WI38 (cell line): Measurements from ENCODE around the gene NSD1.

ENCODE experiments used
- H3K4me3 ChIP-seq: 2 replicates; pipeline ENCODE4 v1.5.1; 2011; ENCODE audit warnings: low read depth, mild to moderate bottlenecking, control low read depth, low read length
- TF ChIP-seq, protein P1 (sequence below): IDR thresholded peaks from 2 replicates; pipeline ENCODE4 v1.5.1; 2012; ENCODE audit warnings: low read depth, mild to moderate bottlenecking, control low read depth, low read length

The NSD1 gene

DNA sequence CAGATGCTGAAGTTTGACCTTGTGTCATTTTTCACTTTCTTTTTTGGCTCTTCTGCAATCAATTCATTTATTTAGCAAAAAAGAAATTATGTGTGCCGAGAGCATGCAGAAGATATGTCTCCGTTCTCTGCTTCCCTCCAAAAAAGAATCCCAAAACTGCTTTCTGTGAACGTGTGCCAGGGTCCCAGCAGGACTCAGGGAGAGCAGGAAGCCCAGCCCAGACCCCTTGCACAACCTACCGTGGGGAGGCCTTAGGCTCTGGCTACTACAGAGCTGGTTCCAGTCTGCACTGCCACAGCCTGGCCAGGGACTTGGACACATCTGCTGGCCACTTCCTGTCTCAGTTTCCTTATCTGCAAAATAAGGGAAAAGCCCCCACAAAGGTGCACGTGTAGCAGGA is 44.4 kb upstream of the NSD1 start:
- H3K4me3 ChIP-seq: no peak overlapping the region
- TF ChIP-seq, protein P1, sequence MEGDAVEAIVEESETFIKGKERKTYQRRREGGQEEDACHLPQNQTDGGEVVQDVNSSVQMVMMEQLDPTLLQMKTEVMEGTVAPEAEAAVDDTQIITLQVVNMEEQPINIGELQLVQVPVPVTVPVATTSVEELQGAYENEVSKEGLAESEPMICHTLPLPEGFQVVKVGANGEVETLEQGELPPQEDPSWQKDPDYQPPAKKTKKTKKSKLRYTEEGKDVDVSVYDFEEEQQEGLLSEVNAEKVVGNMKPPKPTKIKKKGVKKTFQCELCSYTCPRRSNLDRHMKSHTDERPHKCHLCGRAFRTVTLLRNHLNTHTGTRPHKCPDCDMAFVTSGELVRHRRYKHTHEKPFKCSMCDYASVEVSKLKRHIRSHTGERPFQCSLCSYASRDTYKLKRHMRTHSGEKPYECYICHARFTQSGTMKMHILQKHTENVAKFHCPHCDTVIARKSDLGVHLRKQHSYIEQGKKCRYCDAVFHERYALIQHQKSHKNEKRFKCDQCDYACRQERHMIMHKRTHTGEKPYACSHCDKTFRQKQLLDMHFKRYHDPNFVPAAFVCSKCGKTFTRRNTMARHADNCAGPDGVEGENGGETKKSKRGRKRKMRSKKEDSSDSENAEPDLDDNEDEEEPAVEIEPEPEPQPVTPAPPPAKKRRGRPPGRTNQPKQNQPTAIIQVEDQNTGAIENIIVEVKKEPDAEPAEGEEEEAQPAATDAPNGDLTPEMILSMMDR: no peak

DNA sequence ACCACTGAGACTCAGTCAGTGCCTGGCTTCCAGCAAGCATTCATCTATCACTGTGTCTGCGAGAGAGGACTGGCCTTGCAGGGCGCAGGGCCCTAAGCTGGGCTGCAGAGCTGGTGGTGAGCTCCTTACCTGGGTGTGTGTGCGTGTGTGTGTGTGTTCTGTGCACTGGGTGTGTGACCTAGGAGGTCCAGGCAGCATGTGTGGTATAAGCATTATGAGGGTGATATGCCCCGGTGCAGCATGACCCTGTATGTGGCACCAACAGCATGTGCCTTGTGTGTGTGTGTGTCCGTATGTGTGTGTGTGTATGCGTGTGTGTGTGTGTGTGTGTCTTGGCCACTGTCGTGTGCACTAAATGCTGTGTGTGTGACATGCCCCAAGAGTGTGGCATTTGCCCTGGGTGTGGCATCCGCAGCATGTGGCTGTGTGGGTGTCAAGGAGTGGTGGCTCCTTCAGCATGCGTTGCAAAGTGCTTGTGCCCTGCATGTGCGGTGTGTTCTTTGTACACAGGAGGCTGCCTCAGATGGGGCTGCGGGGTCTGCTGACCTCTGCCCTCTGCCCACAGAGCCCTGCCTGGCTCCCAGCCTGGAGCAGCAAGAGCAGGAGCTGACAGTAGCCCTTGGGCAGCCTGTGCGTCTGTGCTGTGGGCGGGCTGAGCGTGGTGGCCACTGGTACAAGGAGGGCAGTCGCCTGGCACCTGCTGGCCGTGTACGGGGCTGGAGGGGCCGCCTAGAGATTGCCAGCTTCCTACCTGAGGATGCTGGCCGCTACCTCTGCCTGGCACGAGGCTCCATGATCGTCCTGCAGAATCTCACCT is 43.5 kb upstream of the NSD1 start:
- no peak overlapping the region for H3K4me3 ChIP-seq
- TF ChIP-seq, protein P1: no peak

DNA sequence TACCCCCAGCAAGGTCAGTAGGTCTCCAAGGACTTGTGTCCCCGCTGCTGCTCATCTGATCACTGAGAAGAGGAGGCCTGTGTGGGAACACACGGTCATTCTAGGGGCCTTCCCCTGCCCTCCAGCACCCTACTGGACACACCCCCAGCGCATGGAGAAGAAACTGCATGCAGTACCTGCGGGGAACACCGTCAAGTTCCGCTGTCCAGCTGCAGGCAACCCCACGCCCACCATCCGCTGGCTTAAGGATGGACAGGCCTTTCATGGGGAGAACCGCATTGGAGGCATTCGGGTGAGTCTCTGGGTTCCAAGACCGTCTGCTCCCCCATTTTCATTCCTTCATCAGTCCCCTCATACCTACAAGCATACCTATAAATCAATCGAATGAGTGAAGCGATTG is 42.8 kb upstream of the NSD1 start:
- TF ChIP-seq, protein P1: no peak
- no peak overlapping the region for H3K4me3 ChIP-seq

DNA sequence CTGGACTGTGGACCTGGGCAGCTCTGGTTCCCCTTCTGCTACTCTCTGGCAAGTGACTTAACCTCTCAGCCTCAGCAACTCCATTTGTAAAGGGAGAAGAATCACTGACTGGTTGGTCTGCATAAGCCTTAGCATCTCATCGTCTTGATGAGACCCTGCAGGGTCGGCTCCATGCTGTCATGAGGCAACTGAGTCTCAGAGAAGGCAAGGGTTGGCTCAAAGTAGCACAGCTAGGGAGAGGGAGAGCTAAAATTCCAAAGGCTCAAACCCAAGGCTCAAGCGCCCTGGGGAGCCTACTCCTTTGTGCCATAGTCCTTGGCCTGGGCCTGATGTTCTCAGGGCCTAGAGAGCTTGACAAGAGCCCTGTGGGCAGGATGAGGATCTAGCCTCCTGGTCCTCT is 42.3 kb upstream of the NSD1 start:
- H3K4me3 ChIP-seq: no peak overlapping the region
- TF ChIP-seq, protein P1: no peak

DNA sequence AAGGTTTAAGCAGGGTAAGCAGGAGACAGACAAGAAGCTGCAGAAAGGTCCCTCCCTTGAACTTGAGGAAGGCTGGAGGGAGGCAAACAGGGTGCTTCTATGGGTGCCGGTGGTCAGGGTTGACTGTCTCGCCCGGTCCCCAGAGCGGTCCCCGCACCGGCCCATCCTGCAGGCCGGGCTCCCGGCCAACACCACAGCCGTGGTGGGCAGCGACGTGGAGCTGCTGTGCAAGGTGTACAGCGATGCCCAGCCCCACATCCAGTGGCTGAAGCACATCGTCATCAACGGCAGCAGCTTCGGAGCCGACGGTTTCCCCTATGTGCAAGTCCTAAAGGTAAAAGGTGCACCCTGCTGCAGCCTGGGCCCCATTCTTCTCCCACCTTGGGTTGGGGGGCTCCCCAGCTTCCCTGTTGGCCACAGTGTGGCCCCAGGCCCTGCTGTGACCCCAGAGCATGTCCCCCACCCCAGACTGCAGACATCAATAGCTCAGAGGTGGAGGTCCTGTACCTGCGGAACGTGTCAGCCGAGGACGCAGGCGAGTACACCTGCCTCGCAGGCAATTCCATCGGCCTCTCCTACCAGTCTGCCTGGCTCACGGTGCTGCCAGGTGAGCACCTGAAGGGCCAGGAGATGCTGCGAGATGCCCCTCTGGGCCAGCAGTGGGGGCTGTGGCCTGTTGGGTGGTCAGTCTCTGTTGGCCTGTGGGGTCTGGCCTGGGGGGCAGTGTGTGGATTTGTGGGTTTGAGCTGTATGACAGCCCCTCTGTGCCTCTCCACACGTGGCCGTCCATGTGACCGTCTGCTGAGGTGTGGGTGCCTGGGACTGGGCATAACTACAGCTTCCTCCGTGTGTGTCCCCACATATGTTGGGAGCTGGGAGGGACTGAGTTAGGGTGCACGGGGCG is 41.1 kb upstream of the NSD1 start:
- H3K4me3 ChIP-seq: no peak overlapping the region
- TF ChIP-seq, protein P1: no peak

DNA sequence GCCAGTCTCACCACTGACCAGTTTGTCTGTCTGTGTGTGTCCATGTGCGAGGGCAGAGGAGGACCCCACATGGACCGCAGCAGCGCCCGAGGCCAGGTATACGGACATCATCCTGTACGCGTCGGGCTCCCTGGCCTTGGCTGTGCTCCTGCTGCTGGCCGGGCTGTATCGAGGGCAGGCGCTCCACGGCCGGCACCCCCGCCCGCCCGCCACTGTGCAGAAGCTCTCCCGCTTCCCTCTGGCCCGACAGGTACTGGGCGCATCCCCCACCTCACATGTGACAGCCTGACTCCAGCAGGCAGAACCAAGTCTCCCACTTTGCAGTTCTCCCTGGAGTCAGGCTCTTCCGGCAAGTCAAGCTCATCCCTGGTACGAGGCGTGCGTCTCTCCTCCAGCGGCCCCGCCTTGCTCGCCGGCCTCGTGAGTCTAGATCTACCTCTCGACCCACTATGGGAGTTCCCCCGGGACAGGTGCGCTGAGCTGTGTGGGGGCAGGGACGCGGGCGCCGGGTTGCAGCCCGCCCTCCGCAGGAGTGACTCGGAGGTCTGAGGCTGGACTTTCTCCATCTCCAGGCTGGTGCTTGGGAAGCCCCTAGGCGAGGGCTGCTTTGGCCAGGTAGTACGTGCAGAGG is 40.4 kb upstream of the NSD1 start:
- no peak overlapping the region for H3K4me3 ChIP-seq
- TF ChIP-seq, protein P1: no peak
